ENCODE results near the gene LAMB1. TPM values are rescaled to one million over a fixed set of nuclear protein-coding genes. Genes with fewer than 3 reads are reported as not detected.

The LAMB1 gene
- total and polyA plus RNA-seq, 2 donors from 2014 or later = 140 to 312 TPM

DNA sequence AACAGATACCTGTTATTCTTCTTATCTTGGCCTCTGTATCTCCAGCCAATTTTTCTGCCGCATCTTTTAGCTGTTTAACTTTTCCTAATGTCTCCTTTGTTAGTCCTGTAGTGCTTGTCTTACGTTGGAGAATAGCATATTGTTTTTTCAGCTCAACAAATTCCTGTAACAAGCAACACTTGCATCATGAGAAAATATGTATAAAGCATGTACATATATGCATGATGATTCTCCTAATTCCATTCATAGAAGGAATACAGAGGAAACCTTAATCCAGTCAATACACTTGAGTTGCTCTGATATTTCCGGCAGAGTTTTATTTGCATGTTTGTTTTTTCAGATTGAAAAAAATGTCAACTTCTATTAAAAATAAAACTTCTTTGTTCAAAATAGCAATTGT is 26.1 kb upstream of the LAMB1 start:
- no peaks in the 10 kb centered on the region for H3K9me3 ChIP-seq (ENCODE audit: control insufficient read depth in 2 of 3, insufficient read depth in 1 of 3, low read length in 3 of 3)
- H3K9ac ChIP-seq (ENCODE audit: low read length in 3 of 3) = no peak overlapping the region
- no peak overlapping the region for H3K4me3 ChIP-seq (ENCODE audit: low read length in 3 of 3)
- no peaks in the 10 kb centered on the region for H3K36me3 ChIP-seq (ENCODE audit: control insufficient read depth in 2 of 3, insufficient read depth in 3 of 3, low read length in 3 of 3)
- no peaks in the 10 kb centered on the region for H3K27me3 ChIP-seq (ENCODE audit: control insufficient read depth, insufficient read depth, low read length)
- no peak for DNase-seq
- peaks cover 0 to 4% (median 0%) of the 10 kb centered on the region in 3 donors for H3K4me1 ChIP-seq (ENCODE audit: control insufficient read depth in 2 of 3, insufficient read depth in 2 of 3, low read depth in 1 of 3, low read length in 3 of 3)
- intact Hi-C loops (cut with DNase I) = no loop called here
- FAIRE-seq = no peak
- H3K27ac ChIP-seq (ENCODE audit: low read depth in 2 of 2, low read length in 2 of 2) = no peak overlapping the region
- TF ChIP-seq, protein P1, sequence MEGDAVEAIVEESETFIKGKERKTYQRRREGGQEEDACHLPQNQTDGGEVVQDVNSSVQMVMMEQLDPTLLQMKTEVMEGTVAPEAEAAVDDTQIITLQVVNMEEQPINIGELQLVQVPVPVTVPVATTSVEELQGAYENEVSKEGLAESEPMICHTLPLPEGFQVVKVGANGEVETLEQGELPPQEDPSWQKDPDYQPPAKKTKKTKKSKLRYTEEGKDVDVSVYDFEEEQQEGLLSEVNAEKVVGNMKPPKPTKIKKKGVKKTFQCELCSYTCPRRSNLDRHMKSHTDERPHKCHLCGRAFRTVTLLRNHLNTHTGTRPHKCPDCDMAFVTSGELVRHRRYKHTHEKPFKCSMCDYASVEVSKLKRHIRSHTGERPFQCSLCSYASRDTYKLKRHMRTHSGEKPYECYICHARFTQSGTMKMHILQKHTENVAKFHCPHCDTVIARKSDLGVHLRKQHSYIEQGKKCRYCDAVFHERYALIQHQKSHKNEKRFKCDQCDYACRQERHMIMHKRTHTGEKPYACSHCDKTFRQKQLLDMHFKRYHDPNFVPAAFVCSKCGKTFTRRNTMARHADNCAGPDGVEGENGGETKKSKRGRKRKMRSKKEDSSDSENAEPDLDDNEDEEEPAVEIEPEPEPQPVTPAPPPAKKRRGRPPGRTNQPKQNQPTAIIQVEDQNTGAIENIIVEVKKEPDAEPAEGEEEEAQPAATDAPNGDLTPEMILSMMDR (IDR thresholded peaks at IDR 0.05; ENCODE audit: borderline replicate concordance, extremely low read depth, insufficient read depth) = no peak

- H3K9ac ChIP-seq (ENCODE audit: low read length in 3 of 3) = no peak overlapping the region
- DNase-seq (no peak), FAIRE-seq (no peak)
- H3K27ac ChIP-seq (ENCODE audit: low read depth in 2 of 2, low read length in 2 of 2) = no peak overlapping the region
- TF ChIP-seq, protein P1 (IDR thresholded peaks at IDR 0.05; ENCODE audit: borderline replicate concordance, extremely low read depth, insufficient read depth) = no peak
- H3K27me3 ChIP-seq (ENCODE audit: control insufficient read depth, insufficient read depth, low read length) = no peaks in the 10 kb centered on the region
- H3K4me3 ChIP-seq (ENCODE audit: low read length in 3 of 3) = no peak overlapping the region
- H3K36me3 ChIP-seq (ENCODE audit: control insufficient read depth in 2 of 3, insufficient read depth in 3 of 3, low read length in 3 of 3) = no peaks in the 10 kb centered on the region
- H3K4me1 ChIP-seq (ENCODE audit: control insufficient read depth in 2 of 3, insufficient read depth in 2 of 3, low read depth in 1 of 3, low read length in 3 of 3) = no peaks in the 10 kb centered on the region
- intact Hi-C loops (cut with DNase I) = no loop called here
- no peaks in the 10 kb centered on the region for H3K9me3 ChIP-seq (ENCODE audit: control insufficient read depth in 2 of 3, insufficient read depth in 1 of 3, low read length in 3 of 3)
Measured at GRCh38 chr7:108028111-108028510, 25.1 kb upstream of the LAMB1 start.

DNA sequence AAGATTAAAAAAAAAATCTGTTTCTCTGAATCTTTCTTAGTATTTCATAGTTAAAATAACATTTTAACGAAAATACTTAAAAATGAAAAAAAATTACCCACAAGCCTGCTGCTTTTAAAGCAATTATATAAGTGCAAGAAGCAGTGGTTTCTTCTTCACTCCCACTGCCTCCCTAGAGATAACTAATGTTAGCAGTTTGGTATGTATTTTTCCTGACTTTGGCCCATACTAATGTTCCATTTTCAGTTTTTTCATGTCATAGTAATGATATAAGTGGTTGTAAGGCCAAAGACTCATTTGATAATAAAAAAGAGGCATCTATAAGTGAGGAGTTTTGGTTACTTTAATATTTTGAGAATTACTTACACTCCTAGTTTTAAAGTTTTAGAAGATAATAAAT is 24.3 kb upstream of the LAMB1 start:
- no peaks in the 10 kb centered on the region for H3K27me3 ChIP-seq (ENCODE audit: control insufficient read depth, insufficient read depth, low read length)
- H3K4me3 ChIP-seq (ENCODE audit: low read length in 3 of 3) = no peak overlapping the region
- TF ChIP-seq, protein P1 (IDR thresholded peaks at IDR 0.05; ENCODE audit: borderline replicate concordance, extremely low read depth, insufficient read depth) = no peak
- no peak overlapping the region for H3K9ac ChIP-seq (ENCODE audit: low read length in 3 of 3)
- FAIRE-seq (no peak), DNase-seq (no peak)
- no peaks in the 10 kb centered on the region for H3K4me1 ChIP-seq (ENCODE audit: control insufficient read depth in 2 of 3, insufficient read depth in 2 of 3, low read depth in 1 of 3, low read length in 3 of 3)
- no peak overlapping the region for H3K27ac ChIP-seq (ENCODE audit: low read depth in 2 of 2, low read length in 2 of 2)
- no peaks in the 10 kb centered on the region for H3K9me3 ChIP-seq (ENCODE audit: control insufficient read depth in 2 of 3, insufficient read depth in 1 of 3, low read length in 3 of 3)
- no peaks in the 10 kb centered on the region for H3K36me3 ChIP-seq (ENCODE audit: control insufficient read depth in 2 of 3, insufficient read depth in 3 of 3, low read length in 3 of 3)
- intact Hi-C loops (cut with DNase I) = no loop called here

DNA sequence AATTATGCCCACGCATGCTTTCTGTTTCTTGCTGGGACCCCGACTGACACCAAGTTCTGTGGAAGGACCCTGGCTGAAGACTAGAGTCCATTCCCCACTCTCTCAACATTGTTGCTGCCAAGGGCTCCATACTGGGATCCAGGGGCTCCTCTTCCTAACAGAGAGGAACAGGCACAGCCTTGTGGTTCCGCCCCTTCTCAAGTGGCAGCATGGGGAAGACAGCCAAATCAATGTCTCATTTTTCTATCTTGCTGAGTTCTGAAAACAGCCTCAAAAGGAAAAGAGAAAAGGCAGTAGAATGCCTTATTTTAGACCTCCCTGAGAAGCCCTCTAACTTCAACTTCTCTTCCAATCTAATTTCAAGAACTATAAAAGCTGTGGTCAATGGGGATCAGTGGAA is 23.7 kb upstream of the LAMB1 start:
- TF ChIP-seq, protein P1 (IDR thresholded peaks at IDR 0.05; ENCODE audit: borderline replicate concordance, extremely low read depth, insufficient read depth) = no peak
- Histone ChIP-seq H3K9me3 (ENCODE audit: control insufficient read depth in 2 of 3, insufficient read depth in 1 of 3, low read length in 3 of 3) (no peaks in the 10 kb centered on the region), H3K27ac (ENCODE audit: low read depth in 2 of 2, low read length in 2 of 2) (no peak overlapping the region), H3K4me1 (ENCODE audit: control insufficient read depth in 2 of 3, insufficient read depth in 2 of 3, low read depth in 1 of 3, low read length in 3 of 3) (no peaks in the 10 kb centered on the region), H3K9ac (ENCODE audit: low read length in 3 of 3) (no peak overlapping the region), H3K36me3 (ENCODE audit: control insufficient read depth in 2 of 3, insufficient read depth in 3 of 3, low read length in 3 of 3) (no peaks in the 10 kb centered on the region), H3K27me3 (ENCODE audit: control insufficient read depth, insufficient read depth, low read length) (no peaks in the 10 kb centered on the region), H3K4me3 (ENCODE audit: low read length in 3 of 3) (no peak overlapping the region)
- intact Hi-C loops (cut with DNase I) = no loop called here
- FAIRE-seq (no peak), DNase-seq (no peak)

Measured in kidney (tissue), 14 donors.